H54 (cell line): Measurements from ENCODE around the gene RBFA.
A peak's percentile ranks its signal among the peaks of the same experiment; 100 is the strongest.
"Not testable (repeated sequence)": the region's sequence is repeated elsewhere in the genome, so short reads cannot be mapped to it uniquely, and the experiment has no call there.

Experiments used
- DNase-seq: peaks from one replicate; pipeline ENCODE4 v3.0.0; 2011; ENCODE audit warnings: low spot score, mixed read lengths; ENCODE audit not compliant: insufficient read length
- FAIRE-seq: peaks from 3 replicates; lab custom pipeline; 2011; peaks lifted over from hg19 to GRCh38; lab: Jason Lieb, UNC
- POLR2A ChIP-seq: IDR thresholded peaks from 2 replicates; pipeline ENCODE4 v1.6.1; 2011; ENCODE audit warnings: low read depth, mild to moderate bottlenecking, low read length

RBFA gene, protein sequence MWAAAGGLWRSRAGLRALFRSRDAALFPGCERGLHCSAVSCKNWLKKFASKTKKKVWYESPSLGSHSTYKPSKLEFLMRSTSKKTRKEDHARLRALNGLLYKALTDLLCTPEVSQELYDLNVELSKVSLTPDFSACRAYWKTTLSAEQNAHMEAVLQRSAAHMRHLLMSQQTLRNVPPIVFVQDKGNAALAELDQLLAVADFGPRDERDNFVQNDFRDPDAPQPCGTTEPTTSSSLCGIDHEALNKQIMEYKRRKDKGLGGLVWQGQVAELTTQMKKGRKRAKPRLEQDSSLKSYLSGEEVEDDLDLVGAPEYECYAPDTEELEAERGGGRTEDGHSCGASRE

DNA sequence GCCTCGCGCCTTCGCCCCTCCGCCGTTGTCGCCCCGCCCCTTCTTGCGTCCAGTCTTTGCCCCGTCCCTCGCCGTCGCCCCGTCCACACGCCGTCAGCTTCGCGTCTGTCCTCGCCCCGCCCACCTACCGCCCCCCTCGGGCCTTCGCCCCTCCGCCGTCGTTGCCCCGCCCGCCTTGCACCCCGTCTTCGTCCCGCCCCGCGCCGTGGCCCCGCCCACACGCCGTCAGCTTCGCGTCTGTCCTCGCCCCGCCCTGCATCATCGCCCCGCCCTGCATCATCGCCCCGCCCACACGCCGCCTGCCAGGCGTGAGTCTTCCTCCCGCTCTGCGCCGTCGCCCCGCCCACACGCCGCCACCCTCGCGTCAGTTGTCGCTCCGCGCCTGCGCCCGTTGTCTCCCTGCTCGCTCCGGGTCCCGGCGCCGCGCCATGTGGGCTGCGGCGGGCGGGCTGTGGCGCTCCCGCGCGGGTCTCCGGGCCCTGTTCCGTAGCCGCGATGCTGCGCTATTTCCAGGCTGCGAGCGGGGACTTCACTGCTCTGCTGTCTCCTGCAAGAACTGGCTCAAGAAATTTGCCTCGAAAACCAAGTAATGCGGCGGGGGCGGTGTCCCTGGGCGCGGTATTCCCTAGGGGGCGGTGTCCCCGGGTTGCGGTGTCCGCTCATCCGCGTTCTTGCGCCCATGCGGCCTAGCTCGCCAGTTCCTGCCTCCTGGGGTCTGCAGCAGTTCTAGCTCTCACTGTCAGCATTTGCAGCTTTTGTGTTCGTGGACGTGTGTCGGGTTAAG lies at the start of gene RBFA:
RBFA (plus strand) TSS at position 367 of the 784 bp plus-strand sequence; CDS start at position 429, 62 bp downstream.
- DNase-seq (peak; percentile 52), FAIRE-seq (no peak)
- TF ChIP-seq POLR2A: peak; percentile 60

DNA sequence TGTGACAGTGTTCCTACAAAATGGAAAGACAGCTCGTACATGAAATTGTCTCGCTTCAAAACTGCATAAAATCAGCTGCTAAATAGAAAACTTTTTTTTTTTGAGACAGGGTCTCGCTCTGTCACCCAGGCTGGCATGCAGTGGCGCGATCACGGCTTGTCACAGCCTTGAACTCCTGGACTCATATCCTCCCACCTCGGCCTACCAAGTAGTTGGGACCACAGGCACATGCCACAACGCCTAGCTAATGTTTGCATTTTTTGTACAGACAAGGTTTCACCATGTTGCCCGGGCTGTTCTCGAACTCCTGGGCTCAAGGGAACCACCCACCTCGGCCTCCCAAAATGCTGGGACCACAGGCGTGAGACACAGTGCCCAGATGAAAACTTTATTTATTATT lies 49.1 kb upstream of the RBFA start:
- DNase-seq (no peak), FAIRE-seq (no peak)
- TF ChIP-seq POLR2A: no peak

DNA sequence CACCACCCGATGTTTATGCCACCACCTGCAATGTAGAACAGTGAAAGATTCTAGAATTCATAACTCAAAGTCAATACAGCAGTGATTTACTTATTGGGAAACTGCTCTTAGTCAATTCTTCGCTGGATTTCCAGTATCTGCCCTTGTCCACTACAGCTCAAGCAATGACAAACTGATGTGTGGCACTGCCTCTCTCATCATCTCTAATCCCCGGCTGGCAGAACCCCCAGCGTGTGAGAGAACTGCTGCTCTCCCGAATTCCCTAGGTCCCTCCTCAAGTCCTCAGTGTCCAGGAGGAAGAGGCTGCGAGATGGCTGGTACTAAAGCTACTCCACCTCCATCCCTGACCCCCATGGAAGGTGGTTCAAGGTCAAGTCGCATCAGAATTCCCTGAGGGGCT lies 47.5 kb upstream of the RBFA start:
- no peak for FAIRE-seq
- DNase-seq: no peak
- TF ChIP-seq POLR2A: no peak

DNA sequence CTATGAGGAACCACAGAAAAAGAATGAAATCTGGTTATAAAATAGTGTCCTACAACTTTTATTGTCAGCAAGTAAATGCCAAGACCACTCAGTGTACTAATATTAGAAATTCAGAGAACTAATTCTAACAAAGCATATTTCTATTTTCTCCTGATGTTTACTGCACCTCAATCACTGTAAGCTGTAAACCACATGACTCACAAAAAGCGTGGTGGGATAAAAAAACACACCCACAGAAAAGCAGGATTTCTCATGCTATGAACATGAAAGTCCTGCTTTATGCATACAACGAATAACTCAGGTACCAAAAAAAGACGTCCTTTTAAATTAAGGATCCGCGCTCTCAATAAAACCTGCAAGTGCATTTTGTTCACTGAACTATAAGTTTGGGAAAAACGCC lies 46.7 kb upstream of the RBFA start:
- DNase-seq (no peak), FAIRE-seq (no peak)
- no peak for TF ChIP-seq POLR2A

DNA sequence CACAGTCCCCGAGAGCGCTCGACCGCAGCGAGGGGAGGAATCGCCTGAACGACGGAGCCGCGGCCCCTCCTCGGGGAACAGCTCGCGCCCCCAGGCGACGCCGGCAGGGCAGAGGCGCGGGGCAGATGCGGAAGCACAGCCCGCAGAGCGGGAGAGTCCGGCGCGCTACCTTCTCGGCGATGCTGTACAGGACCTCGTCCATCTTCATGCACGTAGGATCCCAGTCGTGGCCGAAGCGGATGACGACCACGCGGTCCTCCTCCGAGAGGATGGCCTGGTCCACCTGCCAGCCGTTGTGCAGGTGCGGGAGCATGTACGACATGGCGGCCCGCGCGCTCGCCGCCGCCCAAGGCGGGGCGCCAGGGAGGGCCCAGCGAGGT lies 46.2 kb upstream of the RBFA start:
- FAIRE-seq (no peak), DNase-seq (no peak)
- no peak for TF ChIP-seq POLR2A

DNA sequence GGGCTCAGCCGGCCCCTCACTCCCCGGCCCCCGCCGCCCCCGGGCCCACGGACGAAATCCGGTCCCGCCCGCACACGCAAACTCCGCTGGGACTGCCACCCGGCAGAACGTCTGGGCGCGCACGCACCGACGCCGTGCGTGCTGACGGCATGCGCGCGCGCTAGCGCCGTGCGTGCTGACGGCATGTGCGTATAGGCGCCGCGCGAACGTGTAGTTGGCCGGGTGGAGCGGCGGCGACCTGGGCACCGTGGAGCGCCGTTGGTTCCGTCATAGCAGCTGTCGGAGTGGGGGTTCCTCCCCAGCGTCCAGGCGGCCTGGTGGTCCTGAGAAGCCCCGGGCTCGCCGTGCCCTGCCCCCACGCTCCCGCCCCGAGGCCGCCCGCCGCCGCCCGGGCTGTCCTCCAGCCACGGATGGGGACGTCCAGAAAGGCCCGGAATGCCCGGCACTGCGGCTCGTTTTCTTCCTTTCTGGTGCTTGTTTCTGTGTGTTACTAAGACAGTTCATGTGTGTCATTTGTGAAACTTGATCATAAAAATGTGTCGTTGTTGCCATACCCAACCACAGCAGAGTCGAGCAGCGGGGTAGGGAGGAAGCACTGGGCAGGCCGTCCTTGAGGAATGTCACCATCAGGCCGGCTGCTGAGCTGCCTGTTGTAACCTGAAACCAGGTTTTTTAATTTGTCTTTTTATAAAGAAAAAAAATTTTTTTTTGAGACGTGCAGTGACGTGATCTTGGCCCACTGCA lies 45.6 kb upstream of the RBFA start, which contains the start of gene TXNL4A:
TXNL4A (minus strand) TSS at position 113 of the 744 bp plus-strand sequence. CDS start 171 bp downstream, outside the sequence.
- DNase-seq (peak; percentile 30), FAIRE-seq (no peak)

DNA sequence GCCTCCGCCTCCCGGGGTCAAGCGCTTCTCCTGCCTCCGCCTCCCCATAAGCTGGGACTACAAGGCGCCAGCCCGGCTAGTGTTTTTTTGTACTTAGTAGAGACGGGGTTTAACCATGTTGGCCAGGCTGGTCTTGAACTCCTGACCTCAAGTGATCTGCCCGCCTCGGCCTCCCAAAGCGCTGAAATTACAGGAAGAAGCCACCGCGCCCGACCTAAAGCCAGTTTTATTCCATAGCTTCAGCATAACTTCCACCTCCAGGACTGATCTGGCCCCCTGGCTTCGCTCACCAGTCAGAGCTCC lies 45.1 kb upstream of the RBFA start:
- DNase-seq: no peak

More for the DNA sequence above, 45.6 kb upstream of the RBFA start, which contains the start of gene TXNL4A:
- peak; percentile 83 for TF ChIP-seq POLR2A

DNA sequence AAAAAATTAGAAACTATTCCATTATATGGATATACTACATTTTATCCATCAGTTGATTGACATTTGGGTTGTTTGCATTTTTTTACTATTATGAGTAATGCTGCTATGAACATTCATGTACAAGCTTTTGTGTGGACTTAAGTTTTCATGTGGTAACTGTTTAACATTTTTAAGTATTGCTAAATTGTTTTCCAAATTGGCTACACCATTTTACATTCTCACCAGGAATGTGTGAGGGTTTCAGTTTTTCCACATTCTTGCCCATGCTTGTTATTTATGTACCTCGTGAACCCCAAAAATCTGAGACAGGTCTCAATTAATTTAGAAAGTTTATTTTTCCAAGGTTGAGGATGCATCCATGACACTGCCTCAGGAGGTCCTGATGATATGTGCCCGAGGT lies 42.7 kb upstream of the RBFA start:
- FAIRE-seq (no peak), DNase-seq (no peak)

More for the DNA sequence above, 45.1 kb upstream of the RBFA start:
- FAIRE-seq: no peak
- no peak for TF ChIP-seq POLR2A

DNA sequence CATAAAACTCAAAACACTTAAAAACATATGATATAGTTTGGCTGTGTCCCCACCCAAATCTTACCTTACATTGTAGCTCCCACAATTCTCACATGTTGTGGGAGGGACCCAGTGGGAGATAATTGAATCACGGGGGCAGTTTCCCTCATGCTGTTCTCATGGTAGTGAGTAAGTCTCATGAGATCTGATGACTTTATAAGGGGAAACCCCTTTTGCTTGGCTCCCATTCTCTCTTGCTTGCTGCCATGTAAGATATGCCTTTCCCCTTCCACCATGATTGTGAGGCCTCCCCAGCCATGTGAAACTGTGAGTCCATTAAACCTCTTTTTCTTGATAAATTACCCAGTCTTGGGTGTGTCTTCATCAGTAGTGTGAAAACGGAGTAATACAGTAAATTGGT lies 34.5 kb upstream of the RBFA start:
- not testable (repeated sequence) for FAIRE-seq

More for the DNA sequence above, 42.7 kb upstream of the RBFA start:
- TF ChIP-seq POLR2A: no peak

DNA sequence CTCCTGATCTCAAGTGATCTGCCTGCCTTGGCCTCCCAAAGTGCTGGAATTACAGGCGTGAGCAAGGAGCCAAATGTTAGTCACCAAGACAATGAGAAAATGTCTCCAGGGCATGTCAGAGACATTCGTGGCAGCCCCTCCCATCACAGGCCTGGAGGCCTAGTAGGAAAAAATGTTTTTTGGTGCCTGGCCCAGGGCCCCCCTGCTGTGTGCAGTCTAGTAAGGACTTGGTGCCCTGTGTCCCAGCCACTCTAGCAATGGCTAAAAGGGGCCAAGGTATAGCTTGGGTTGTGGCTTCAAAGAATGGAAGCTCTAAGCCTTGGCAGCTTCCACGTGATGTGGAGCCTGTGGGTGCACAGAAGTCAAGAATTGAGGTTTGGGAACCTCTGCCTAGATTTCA lies 33.4 kb upstream of the RBFA start:
- no peak for DNase-seq
- no peak for FAIRE-seq
- no peak for TF ChIP-seq POLR2A

More for the DNA sequence above, 34.5 kb upstream of the RBFA start:
- not testable (repeated sequence) for DNase-seq

DNA sequence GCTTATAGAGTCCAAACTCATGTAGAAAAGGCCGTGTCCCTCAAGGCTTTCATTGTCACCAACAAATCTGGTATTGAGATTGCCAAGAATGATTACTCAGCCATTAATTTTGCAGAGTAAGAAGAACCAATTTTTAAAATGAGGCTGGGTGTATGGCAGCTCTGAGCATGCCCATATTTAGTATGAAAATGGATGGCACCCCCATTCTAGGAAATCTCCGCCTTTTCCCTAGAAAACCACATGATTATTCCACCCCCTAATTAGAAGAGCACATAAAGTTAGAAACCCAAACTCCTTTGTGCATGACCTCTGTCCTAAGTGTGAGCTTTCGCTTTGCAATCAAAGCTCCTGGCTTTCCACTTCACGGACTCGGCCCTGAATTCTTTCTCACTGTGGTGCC lies 31.8 kb upstream of the RBFA start:
- no peak for FAIRE-seq
- no peak for DNase-seq
- no peak for TF ChIP-seq POLR2A

DNA sequence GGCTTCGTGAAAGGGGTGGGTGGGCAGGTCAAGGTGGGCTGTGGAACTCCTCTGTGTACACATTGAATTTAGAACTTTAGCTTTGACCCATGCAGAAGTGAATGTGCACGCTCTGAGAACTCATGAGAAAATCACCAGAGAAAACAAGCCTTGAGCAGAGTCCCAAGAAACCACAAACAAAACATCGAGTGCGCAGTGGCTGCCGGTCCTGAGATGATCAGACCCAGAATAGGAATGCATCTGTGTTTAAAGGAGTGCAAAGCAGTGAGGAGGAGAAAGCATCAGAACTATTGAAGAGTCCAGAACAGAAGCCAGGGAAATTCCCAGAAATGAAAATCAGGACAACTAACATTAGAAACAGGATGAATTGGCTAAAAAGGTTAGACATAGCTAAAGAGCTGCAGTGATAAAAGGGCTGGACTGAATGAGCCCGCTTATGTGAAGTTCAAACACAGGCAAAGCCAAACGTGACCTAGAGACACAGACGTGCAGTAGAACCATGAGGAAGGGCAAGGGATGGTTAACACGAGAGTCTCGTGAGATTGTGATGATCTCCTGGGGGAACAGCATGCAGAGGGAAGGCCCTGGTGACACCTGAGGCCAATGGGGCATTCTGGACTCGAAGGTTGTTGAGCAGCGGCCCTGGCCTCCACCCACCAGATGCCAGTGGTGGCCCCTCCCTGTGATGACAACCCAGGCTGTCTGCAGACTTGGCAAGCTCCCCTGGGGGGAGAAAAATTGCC lies 29.5 kb upstream of the RBFA start:
- FAIRE-seq (no peak), DNase-seq (no peak)
- TF ChIP-seq POLR2A: no peak

DNA sequence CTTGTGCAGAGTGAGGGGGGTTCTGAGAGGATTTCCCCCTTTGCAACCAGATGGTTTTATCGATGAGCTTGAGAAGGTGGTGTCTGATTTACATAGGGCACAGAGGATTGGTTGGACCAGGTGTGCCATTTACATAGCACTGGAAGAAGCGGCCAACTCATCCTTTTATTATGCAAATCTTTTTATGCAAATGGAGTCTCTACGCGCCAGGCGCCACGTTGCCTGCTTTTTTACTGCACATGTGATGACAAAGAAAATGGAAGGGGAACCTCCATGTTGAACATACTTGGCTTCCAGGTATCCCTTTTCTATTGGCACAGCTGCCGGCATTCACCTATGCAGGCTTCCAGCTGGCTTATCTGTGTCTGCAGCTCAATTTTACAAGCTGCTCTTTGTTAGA lies 27.5 kb upstream of the RBFA start:
- FAIRE-seq (no peak), DNase-seq (no peak)
- no peak for TF ChIP-seq POLR2A
